HCT116 (cell line): ENCODE results near the gene SNAPC4. TPM values are rescaled to one million over a fixed set of nuclear protein-coding genes. Genes with fewer than 3 reads are reported as not detected.

ENCODE experiments used
- ATAC-seq: fragments of 200-7000 bp; cut with Tn5 transposase; 2 replicates; pipeline ENCODE4 v1.9.1; 2020; ENCODE audit warnings: mild to moderate bottlenecking, moderate library complexity
- BruUV-seq: library from RNA; stranded (reverse); fragments of 400-500 nt; replicated peaks from 2 replicates; lab custom pipeline; 2021; lab: Mats Ljungman, UMichigan
- CTCF ChIA-PET: fragments of 300-600 bp; sonication (Branson Sonifier 250); formaldehyde crosslinking; loops from one replicate; lab custom pipeline; 2021; ENCODE audit warnings: antibody characterized with exemption; lab: Charles Lee
- POLR2A ChIA-PET: fragments of 300-600, 350-600 bp; sonication (Branson Sonifier 250); formaldehyde crosslinking; loops from one replicate; lab custom pipeline; 2021; ENCODE audit warnings: antibody characterized with exemption; lab: Charles Lee
- RAD21 ChIA-PET, 2 experiments: fragments of 300-600 bp; sonication (Branson Sonifier 250); formaldehyde crosslinking; loops; one replicate each; lab custom pipeline; 2023; ENCODE audit warnings: low total read pairs in 2 of 2; ENCODE audit not compliant: uncharacterized antibody in 2 of 2, unreplicated experiment in 2 of 2, low non-redundant PET in 1 of 2; lab: Charles Lee
- DNase-seq: peaks from one replicate; pipeline ENCODE4 v3.0.0-alpha.2; 2010; ENCODE audit warnings: low read depth, low spot score
- H2AFZ ChIP-seq: fragments of 200-600 bp; shearing (Covaris generic), sonication (generic); 2 replicates; pipeline ENCODE4 v1.6.1; 2017; ENCODE audit warnings: low read depth, mixed run types, mixed read lengths, antibody characterized with exemption, low read length; ENCODE audit not compliant: poor library complexity, severe bottlenecking
- H3K27ac ChIP-seq: 2 replicates; pipeline ENCODE4 v1.5.1; 2012; ENCODE audit warnings: low read depth, low read length
- H3K27me3 ChIP-seq: fragments of 200-600 bp; sonication (generic); 2 replicates; pipeline ENCODE4 v1.6.1; 2016; ENCODE audit warnings: mixed run types, low read length, mixed read lengths; ENCODE audit not compliant: insufficient read depth
- H3K36me3 ChIP-seq, 2 experiments: fragments of 200-500 bp in 1 of 2; fragments of 200-600 bp in 1 of 2; sonication (Bioruptor generic) in 1 of 2; sonication (generic) in 1 of 2; 2 replicates each; pipeline versions ENCODE4 v1.5.1 to v1.6.1; 2014 to 2016; ENCODE audit warnings: low read length in 2 of 2, inconsistent platforms in 1 of 2, mixed read lengths in 1 of 2, mixed run types in 1 of 2; ENCODE audit not compliant: insufficient read depth in 2 of 2, control insufficient read depth in 1 of 2
- H3K4me1 ChIP-seq, 2 experiments: fragments of 200-600 bp in 1 of 2; sonication (generic) in 1 of 2; 2 replicates each; pipeline versions ENCODE4 v1.5.1 to v1.6.1; 2012 to 2017; ENCODE audit warnings: low read length in 2 of 2, inconsistent platforms in 1 of 2, mild to moderate bottlenecking in 1 of 2, mixed read lengths in 1 of 2, mixed run types in 1 of 2, moderate library complexity in 1 of 2; ENCODE audit not compliant: insufficient read depth in 2 of 2, control insufficient read depth in 1 of 2
- H3K4me2 ChIP-seq: fragments of 200-600 bp; sonication (generic); 2 replicates; pipeline ENCODE4 v1.6.1; 2017; ENCODE audit warnings: mixed run types, low read length, mixed read lengths
- H3K4me3 ChIP-seq, 2 experiments: fragments of 200-600 bp in 1 of 2; sonication (generic) in 1 of 2; replicated peaks in 1 of 2; 2 replicates each; pipeline ENCODE4 v1.5.1; 2011 to 2016; ENCODE audit warnings: low read length in 2 of 2, control low read depth in 1 of 2, low read depth in 1 of 2, mild to moderate bottlenecking in 1 of 2, mixed read lengths in 1 of 2, mixed run types in 1 of 2
- H3K79me2 ChIP-seq: fragments of 200-600 bp; sonication (generic); 2 replicates; pipeline ENCODE4 v1.6.1; 2017; ENCODE audit warnings: mild to moderate bottlenecking, mixed run types, low read length, moderate library complexity, mixed read lengths; ENCODE audit not compliant: insufficient read depth
- H3K9ac ChIP-seq: fragments of 200-600 bp; sonication (generic); 2 replicates; pipeline ENCODE4 v1.6.1; 2016; ENCODE audit warnings: low read length, mixed read lengths
- H3K9me2 ChIP-seq: fragments of 200-600 bp; sonication (generic), shearing (Covaris generic); 2 replicates; pipeline ENCODE4 v1.6.1; 2017; ENCODE audit warnings: mixed run types, mild to moderate bottlenecking, moderate library complexity; ENCODE audit not compliant: insufficient read depth
- H3K9me3 ChIP-seq, 2 experiments: fragments of 200-500 bp in 1 of 2; fragments of 200-600 bp in 1 of 2; sonication (Bioruptor generic) in 1 of 2; sonication (generic) in 1 of 2; 2 replicates each; pipeline ENCODE4 v1.6.1; 2014 to 2017; ENCODE audit warnings: low read length in 2 of 2, mixed read lengths in 2 of 2, inconsistent platforms in 1 of 2, low read depth in 1 of 2, mild to moderate bottlenecking in 1 of 2, mixed run types in 1 of 2, moderate library complexity in 1 of 2; ENCODE audit not compliant: control insufficient read depth in 1 of 2, insufficient read depth in 1 of 2
- H4K20me1 ChIP-seq: fragments of 200-600 bp; sonication (generic), shearing (Covaris generic); 2 replicates; pipeline ENCODE4 v1.6.1; 2017; ENCODE audit warnings: mixed run types, mild to moderate bottlenecking, moderate library complexity; ENCODE audit not compliant: insufficient read depth
- ATF3 ChIP-seq: IDR thresholded peaks from 2 replicates; pipeline ENCODE4 v1.6.1; 2012
- EGR1 ChIP-seq: IDR thresholded peaks from 2 replicates; pipeline ENCODE4 v1.6.1; 2012; ENCODE audit warnings: low read depth
- EZH2phosphoT487 ChIP-seq: fragments of 200-600 bp; IDR thresholded peaks from 2 replicates; pipeline ENCODE4 v1.6.1; 2018; ENCODE audit warnings: antibody characterized with exemption, borderline replicate concordance
- MAX ChIP-seq: IDR thresholded peaks from 2 replicates; pipeline ENCODE4 v1.6.1; 2012
- POLR2A ChIP-seq: IDR thresholded peaks from 2 replicates; pipeline ENCODE4 v1.7.0; 2011; ENCODE audit warnings: borderline replicate concordance; ENCODE audit not compliant: insufficient read depth, insufficient read length; ENCODE audit errors: extremely low read depth
- POLR2AphosphoS5 ChIP-seq: IDR thresholded peaks from 2 replicates; pipeline ENCODE4 v1.6.1; 2011; ENCODE audit warnings: mild to moderate bottlenecking, low read depth, low read length, moderate library complexity
- SIN3A ChIP-seq: IDR thresholded peaks from 2 replicates; pipeline ENCODE4 v1.6.1; 2012; ENCODE audit warnings: low read depth
- YY1 ChIP-seq: IDR thresholded peaks from 2 replicates; pipeline ENCODE4 v1.6.1; 2011; ENCODE audit warnings: low read length, low read depth, moderate library complexity, mild to moderate bottlenecking; ENCODE audit not compliant: insufficient replicate concordance; ENCODE audit errors: extremely low read depth
- ZBTB33 ChIP-seq: IDR thresholded peaks from 2 replicates; pipeline ENCODE4 v1.6.1; 2011; ENCODE audit warnings: mild to moderate bottlenecking, low read length, moderate library complexity; ENCODE audit not compliant: insufficient replicate concordance; ENCODE audit errors: extremely low read depth
- ZFX ChIP-seq: fragments of 450-650 bp; IDR thresholded peaks from 2 replicates; pipeline ENCODE4 v1.6.1; 2017
- intact Hi-C: fragments of 100-400 bp; cut with micrococcal nuclease; formaldehyde crosslinking; loops from 2 replicates; pipeline ENCODE4 v1.10.0; 2022
- total RNA-seq: library from RNA; stranded (reverse); gene quantifications from one replicate; pipeline ENCODE4 v1.2.1, GENCODE V29; 2021; ENCODE audit not compliant: unreplicated experiment
- TF ChIP-seq, protein P1 (sequence below), 3 experiments: fragments of 200-600 bp in 1 of 3; sonication (generic) in 1 of 3; IDR thresholded peaks in 2 of 3; conservative IDR thresholded peaks in 1 of 3; 2 replicates each; pipeline ENCODE4 v1.5.1; 2012 to 2017; ENCODE audit warnings: low read depth in 2 of 3, low read length in 2 of 3, antibody characterized with exemption in 1 of 3, borderline replicate concordance in 1 of 3, control low read depth in 1 of 3, mild to moderate bottlenecking in 1 of 3, mixed read lengths in 1 of 3, mixed run types in 1 of 3, moderate library complexity in 1 of 3; ENCODE audit not compliant: insufficient read depth in 1 of 3

SNAPC4 gene
- total RNA-seq, 1 experiment from 2014 or later = 20.4 TPM

DNA sequence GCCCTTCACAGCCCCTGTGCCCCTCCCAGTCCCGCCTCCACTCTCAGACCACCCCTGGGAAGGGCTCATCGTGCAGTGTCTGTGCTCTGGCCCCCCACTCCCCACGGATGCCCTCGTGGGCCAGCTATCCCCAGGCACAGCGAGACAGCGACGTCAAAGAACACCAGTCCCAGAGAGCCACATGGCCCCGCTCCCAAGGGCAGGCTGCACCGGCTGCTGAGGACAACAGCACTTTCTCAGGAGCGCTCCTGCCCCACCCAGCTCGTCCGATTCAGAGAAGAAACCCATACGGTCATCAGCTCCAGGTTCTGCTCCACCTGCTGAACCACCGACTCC, 4.8 kb upstream of the SNAPC4 start:
- peaks cover 32 to 39% of the 10 kb centered on the region in 2 experiments; a peak in 3 of 4 replicates for H3K36me3 ChIP-seq
- H4K20me1 ChIP-seq = no peaks in the 10 kb centered on the region
- H3K9me2 ChIP-seq = no peaks in the 10 kb centered on the region
- no TSS peak for BruUV-seq
- no peak for DNase-seq
- no peaks in the 10 kb centered on the region for H3K9me3 ChIP-seq
- no peak overlapping the region for H3K4me2 ChIP-seq
- intact Hi-C loops = no loop called here
- RAD21 ChIA-PET = no interaction called here
- H3K4me1 ChIP-seq = peaks cover 4 to 20% of the 10 kb centered on the region in 2 experiments
- no peak overlapping the region for H2AFZ ChIP-seq
- CTCF ChIA-PET = no interaction called here
- H3K9ac ChIP-seq = no peak overlapping the region
- ATAC-seq = no peak
- POLR2A ChIA-PET = no interaction called here
- TF ChIP-seq SIN3A = no peak
- H3K27me3 ChIP-seq = no peaks in the 10 kb centered on the region
- peaks cover 34% of the 10 kb centered on the region for H3K79me2 ChIP-seq
- no peak overlapping the region for H3K4me3 ChIP-seq
- H3K27ac ChIP-seq = no peak overlapping the region

GRCh38 chr9:136403915-136404800, 4.2 kb upstream of the SNAPC4 start:
- ChIA-PET POLR2A (no interaction called here), CTCF (interaction anchor here (0.9 kb wide), 1 partner anchor 228 kb away, joined by 6 read pairs; no protein-coding TSS in a partner anchor), RAD21 (no interaction called here)
- H4K20me1 ChIP-seq = no peaks in the 10 kb centered on the region
- BruUV-seq = no TSS peak
- H3K36me3 ChIP-seq = peaks cover 32 to 39% of the 10 kb centered on the region in 2 experiments; a peak in 3 of 4 replicates
- H2AFZ ChIP-seq = no peak overlapping the region
- no peak overlapping the region for H3K4me2 ChIP-seq
- intact Hi-C loops = no loop called here
- H3K4me1 ChIP-seq = peaks cover 4 to 14% of the 10 kb centered on the region in 2 experiments; a peak in 3 of 4 replicates
- TF ChIP-seq EGR1 (no peak), ZFX (no peak), POLR2AphosphoS5 (no peak), POLR2A (no peak), EZH2phosphoT487 (no peak), YY1 (no peak), ZBTB33 (no peak), ATF3 (no peak), MAX (no peak)
- TF ChIP-seq, protein P1, sequence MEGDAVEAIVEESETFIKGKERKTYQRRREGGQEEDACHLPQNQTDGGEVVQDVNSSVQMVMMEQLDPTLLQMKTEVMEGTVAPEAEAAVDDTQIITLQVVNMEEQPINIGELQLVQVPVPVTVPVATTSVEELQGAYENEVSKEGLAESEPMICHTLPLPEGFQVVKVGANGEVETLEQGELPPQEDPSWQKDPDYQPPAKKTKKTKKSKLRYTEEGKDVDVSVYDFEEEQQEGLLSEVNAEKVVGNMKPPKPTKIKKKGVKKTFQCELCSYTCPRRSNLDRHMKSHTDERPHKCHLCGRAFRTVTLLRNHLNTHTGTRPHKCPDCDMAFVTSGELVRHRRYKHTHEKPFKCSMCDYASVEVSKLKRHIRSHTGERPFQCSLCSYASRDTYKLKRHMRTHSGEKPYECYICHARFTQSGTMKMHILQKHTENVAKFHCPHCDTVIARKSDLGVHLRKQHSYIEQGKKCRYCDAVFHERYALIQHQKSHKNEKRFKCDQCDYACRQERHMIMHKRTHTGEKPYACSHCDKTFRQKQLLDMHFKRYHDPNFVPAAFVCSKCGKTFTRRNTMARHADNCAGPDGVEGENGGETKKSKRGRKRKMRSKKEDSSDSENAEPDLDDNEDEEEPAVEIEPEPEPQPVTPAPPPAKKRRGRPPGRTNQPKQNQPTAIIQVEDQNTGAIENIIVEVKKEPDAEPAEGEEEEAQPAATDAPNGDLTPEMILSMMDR (IDR thresholded peaks at IDR 0.05 in 2 of 3, conservative IDR thresholded peaks at IDR 0.05 in 1 of 3; ENCODE audit: borderline replicate concordance in 1 of 3, insufficient read depth in 1 of 3, low read depth in 2 of 3, low read length in 2 of 3) = no peak
- H3K9me2 ChIP-seq = no peaks in the 10 kb centered on the region
- peaks cover 34% of the 10 kb centered on the region for H3K79me2 ChIP-seq
- H3K27me3 ChIP-seq = no peaks in the 10 kb centered on the region
- DNase-seq (no peak), ATAC-seq (no peak)
- H3K9ac ChIP-seq = no peak overlapping the region
- no peak overlapping the region for H3K27ac ChIP-seq
- no peak overlapping the region for H3K4me3 ChIP-seq
- no peaks in the 10 kb centered on the region for H3K9me3 ChIP-seq
